ENCODE measurements around the gene AGBL5.
"Not testable (repeated sequence)": the region's sequence is repeated elsewhere in the genome, so short reads cannot be mapped to it uniquely, and the experiment has no call there.

Gene AGBL5

DNA sequence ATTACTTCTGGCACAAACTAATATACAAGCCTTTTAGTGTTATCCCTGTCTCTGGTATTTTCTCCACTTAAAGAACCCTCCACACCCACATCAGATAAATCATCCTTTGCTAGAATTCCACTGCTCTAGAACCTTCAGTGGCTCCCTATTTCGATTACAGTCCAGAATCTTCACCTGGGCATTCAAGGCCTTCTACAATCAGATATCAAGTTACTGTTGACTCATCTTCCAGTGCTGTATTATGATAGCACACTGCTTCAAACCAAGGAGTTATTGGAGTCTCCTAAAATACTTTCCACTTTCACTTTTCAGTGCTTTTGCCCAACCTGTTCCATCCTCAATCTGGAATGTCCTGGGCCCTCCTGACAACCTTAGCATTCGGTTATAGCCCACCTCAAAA is 64.1 kb downstream of the AGBL5 start:
- Histone ChIP-seq H3K4me1 (ENCODE audit: insufficient read depth, low read length, severe bottlenecking) (peaks cover 14% of the 10 kb centered on the region), H3K4me2 (ENCODE audit: low read length) (no peak overlapping the region), H3K36me3 (ENCODE audit: insufficient read depth, low read length) (no peaks in the 10 kb centered on the region; the same call in 1 of the 2 replicates), H3K9me3 (ENCODE audit: low read length) (no peaks in the 10 kb centered on the region), H3K27me3 (ENCODE audit: insufficient read depth, low read length) (no peaks in the 10 kb centered on the region), H3K9ac (ENCODE audit: low read length) (no peak overlapping the region), H3K4me3 (ENCODE audit: low read depth, low read length, poor library complexity, severe bottlenecking) (no peak overlapping the region), H4K20me1 (ENCODE audit: insufficient read depth, low read length) (no peaks in the 10 kb centered on the region), H3K79me2 (ENCODE audit: insufficient read depth, low read length) (no peaks in the 10 kb centered on the region), H3F3A (ENCODE audit: insufficient read depth, low read length) (no peaks in the 10 kb centered on the region), H3K9me2 (ENCODE audit: low read depth, low read length) (no peaks in the 10 kb centered on the region), H2AFZ (ENCODE audit: low read length) (no peak overlapping the region), H3K27ac (ENCODE audit: low read depth, low read length, poor library complexity, severe bottlenecking) (no peak overlapping the region)
- TF ChIP-seq, protein P1, sequence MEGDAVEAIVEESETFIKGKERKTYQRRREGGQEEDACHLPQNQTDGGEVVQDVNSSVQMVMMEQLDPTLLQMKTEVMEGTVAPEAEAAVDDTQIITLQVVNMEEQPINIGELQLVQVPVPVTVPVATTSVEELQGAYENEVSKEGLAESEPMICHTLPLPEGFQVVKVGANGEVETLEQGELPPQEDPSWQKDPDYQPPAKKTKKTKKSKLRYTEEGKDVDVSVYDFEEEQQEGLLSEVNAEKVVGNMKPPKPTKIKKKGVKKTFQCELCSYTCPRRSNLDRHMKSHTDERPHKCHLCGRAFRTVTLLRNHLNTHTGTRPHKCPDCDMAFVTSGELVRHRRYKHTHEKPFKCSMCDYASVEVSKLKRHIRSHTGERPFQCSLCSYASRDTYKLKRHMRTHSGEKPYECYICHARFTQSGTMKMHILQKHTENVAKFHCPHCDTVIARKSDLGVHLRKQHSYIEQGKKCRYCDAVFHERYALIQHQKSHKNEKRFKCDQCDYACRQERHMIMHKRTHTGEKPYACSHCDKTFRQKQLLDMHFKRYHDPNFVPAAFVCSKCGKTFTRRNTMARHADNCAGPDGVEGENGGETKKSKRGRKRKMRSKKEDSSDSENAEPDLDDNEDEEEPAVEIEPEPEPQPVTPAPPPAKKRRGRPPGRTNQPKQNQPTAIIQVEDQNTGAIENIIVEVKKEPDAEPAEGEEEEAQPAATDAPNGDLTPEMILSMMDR (IDR thresholded peaks at IDR 0.05; ENCODE audit: low read length), result no peak
- no peak for TF ChIP-seq EZH2 (IDR thresholded peaks at IDR 0.05; ENCODE audit: borderline replicate concordance, low read length)

DNA sequence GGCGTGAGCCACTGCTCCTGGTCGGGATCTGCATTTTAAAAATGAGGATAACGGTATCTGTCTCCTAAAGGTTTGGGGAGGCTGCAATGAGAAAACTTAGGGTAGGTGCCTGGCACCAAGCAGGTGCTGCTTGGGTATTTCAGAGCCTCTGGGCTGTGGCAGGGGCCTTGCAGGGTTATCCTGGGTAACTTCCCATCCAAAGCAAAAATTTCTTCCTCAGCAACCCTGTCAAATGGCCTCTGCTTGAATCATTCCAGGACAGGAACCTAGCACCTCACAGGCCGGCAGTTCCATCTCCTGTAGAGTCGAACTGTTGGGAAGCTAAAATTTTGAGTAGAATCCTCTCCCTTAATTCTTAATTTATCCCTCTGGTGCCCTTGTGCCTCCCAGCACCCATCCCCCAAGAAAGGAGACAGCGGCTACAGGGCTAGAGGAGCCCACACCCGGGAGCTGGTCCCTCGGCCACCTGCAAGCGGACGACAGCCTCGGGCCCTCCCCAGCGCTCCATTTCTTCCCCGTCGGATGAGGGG is 66.6 kb downstream of the AGBL5 start:
- peak overlapping the region; percentile 65 for H3K4me3 ChIP-seq (ENCODE audit: low read depth, low read length, poor library complexity, severe bottlenecking)
- no peaks in the 10 kb centered on the region for H3F3A ChIP-seq (ENCODE audit: insufficient read depth, low read length)
- peak overlapping the region; percentile 47; the same call in 1 of the 2 replicates for H3K9ac ChIP-seq (ENCODE audit: low read length)
- H2AFZ ChIP-seq (ENCODE audit: low read length), result no peak overlapping the region
- TF ChIP-seq, protein P1 (IDR thresholded peaks at IDR 0.05; ENCODE audit: low read length), result no peak
- no peak for TF ChIP-seq EZH2 (IDR thresholded peaks at IDR 0.05; ENCODE audit: borderline replicate concordance, low read length)
- H3K27me3 ChIP-seq (ENCODE audit: insufficient read depth, low read length), result no peaks in the 10 kb centered on the region
- peak overlapping the region; percentile 74 for H3K4me2 ChIP-seq (ENCODE audit: low read length)
- H3K36me3 ChIP-seq (ENCODE audit: insufficient read depth, low read length), result no peaks in the 10 kb centered on the region
- no peak overlapping the region for H3K27ac ChIP-seq (ENCODE audit: low read depth, low read length, poor library complexity, severe bottlenecking)
- H3K79me2 ChIP-seq (ENCODE audit: insufficient read depth, low read length), result no peaks in the 10 kb centered on the region
- H3K9me2 ChIP-seq (ENCODE audit: low read depth, low read length), result no peaks in the 10 kb centered on the region
- no peaks in the 10 kb centered on the region for H4K20me1 ChIP-seq (ENCODE audit: insufficient read depth, low read length)
- no peaks in the 10 kb centered on the region for H3K9me3 ChIP-seq (ENCODE audit: low read length)
- H3K4me1 ChIP-seq (ENCODE audit: insufficient read depth, low read length, severe bottlenecking), result peaks cover 15% of the 10 kb centered on the region

DNA sequence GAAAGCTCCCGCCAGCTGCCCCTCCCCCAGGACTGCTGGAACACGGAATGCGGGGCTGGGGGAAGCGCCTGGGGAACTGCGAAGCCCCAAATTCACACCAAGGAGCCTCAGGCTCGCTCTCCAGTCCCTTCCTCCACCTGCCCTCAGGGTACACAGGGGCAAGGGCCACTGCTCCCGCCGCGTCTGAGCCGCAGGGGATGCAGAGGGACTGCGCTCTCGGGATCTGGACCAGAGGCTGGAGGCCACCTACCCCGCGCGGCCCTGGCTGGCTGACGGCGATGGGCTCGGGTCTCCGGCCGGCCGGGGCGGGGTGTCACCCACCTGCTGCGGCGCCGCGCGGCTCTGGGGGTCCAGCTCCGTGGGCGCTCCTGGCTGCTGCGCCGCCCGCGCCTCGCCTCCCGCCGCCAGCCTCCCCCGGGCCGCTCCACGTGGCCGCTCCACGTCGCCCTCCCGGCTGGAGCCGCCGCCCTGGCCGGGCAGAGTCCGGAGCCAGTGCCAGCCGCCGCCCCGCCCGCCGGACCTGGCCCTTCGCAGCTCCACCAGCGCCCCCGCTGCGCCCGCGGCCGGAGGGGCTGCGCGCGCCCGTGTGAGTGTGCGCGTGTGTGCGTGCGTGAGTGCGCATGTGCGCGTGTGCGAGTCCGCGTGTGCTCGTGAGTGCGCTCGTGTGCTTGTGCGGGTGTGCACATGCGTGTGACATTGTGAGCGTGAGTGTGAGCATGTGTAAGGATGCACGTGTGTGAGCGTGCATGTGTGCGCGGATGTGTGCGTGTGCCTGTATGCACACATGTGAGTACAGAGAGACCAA is 67.3 kb downstream of the AGBL5 start, which contains the start of gene CGREF1:
Gene CGREF1 (minus strand): TSS at position 604 of the 805 bp plus-strand sequence. CDS start 14,762 bp downstream, outside the sequence.
- TF ChIP-seq EZH2 (IDR thresholded peaks at IDR 0.05; ENCODE audit: borderline replicate concordance, low read length), result no peak
- TF ChIP-seq, protein P1 (IDR thresholded peaks at IDR 0.05; ENCODE audit: low read length), result no peak
- H3K27ac ChIP-seq (ENCODE audit: low read depth, low read length, poor library complexity, severe bottlenecking), result no peak within 1 kb of the TSS
- H2AFZ ChIP-seq (ENCODE audit: low read length), result no peak within 1 kb of the TSS
- no peaks in the 10 kb centered on the region for H3K9me2 ChIP-seq (ENCODE audit: low read depth, low read length)
- H3K9me3 ChIP-seq (ENCODE audit: low read length), result no peaks in the 10 kb centered on the region
- peak within 1 kb of the TSS; percentile 74 for H3K4me2 ChIP-seq (ENCODE audit: low read length)
- no peaks in the 10 kb centered on the region for H4K20me1 ChIP-seq (ENCODE audit: insufficient read depth, low read length)
- H3K27me3 ChIP-seq (ENCODE audit: insufficient read depth, low read length), result no peaks in the 10 kb centered on the region
- H3F3A ChIP-seq (ENCODE audit: insufficient read depth, low read length), result no peaks in the 10 kb centered on the region
- H3K79me2 ChIP-seq (ENCODE audit: insufficient read depth, low read length), result no peaks in the 10 kb centered on the region
- no peaks in the 10 kb centered on the region for H3K36me3 ChIP-seq (ENCODE audit: insufficient read depth, low read length)
- peak within 1 kb of the TSS; percentile 47; the same call in 1 of the 2 replicates for H3K9ac ChIP-seq (ENCODE audit: low read length)
- peaks cover 19% of the 10 kb centered on the region for H3K4me1 ChIP-seq (ENCODE audit: insufficient read depth, low read length, severe bottlenecking)
- peak within 1 kb of the TSS; percentile 65 for H3K4me3 ChIP-seq (ENCODE audit: low read depth, low read length, poor library complexity, severe bottlenecking)

DNA sequence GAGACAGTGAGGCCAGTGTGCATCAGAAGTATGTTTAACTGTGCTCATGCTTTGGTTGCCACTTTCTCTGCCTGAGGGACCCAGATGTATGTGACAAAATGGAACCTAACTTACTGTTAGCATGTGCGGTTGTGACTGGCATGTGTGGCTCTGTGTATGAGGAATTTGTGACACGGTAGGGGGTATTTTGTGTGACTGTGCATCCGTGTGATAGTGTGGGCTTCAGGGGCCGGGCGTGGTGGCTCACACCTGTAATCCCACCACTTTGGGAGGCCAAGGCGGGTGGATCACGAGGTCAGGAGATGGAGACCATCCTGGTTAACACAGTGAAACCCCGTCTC is 67.8 kb downstream of the AGBL5 start:
- H3K36me3 ChIP-seq (ENCODE audit: insufficient read depth, low read length); H3K27me3 ChIP-seq (ENCODE audit: insufficient read depth, low read length); H3K27ac ChIP-seq (ENCODE audit: low read depth, low read length, poor library complexity, severe bottlenecking); H3K9me3 ChIP-seq (ENCODE audit: low read length); H3F3A ChIP-seq (ENCODE audit: insufficient read depth, low read length); H3K9me2 ChIP-seq (ENCODE audit: low read depth, low read length); H3K79me2 ChIP-seq (ENCODE audit: insufficient read depth, low read length); H4K20me1 ChIP-seq (ENCODE audit: insufficient read depth, low read length); H2AFZ ChIP-seq (ENCODE audit: low read length): not testable (repeated sequence)
- H3K4me2 ChIP-seq (ENCODE audit: low read length), result peak overlapping the region; percentile 74
- H3K4me1 ChIP-seq (ENCODE audit: insufficient read depth, low read length, severe bottlenecking), result peaks cover 25% of the 10 kb centered on the region
- H3K4me3 ChIP-seq (ENCODE audit: low read depth, low read length, poor library complexity, severe bottlenecking), result peak overlapping the region; percentile 65
- H3K9ac ChIP-seq (ENCODE audit: low read length), result peak overlapping the region; percentile 47; the same call in 1 of the 2 replicates
